ENCODE results near the gene PPP2R3A.

GRCh38 chr3:135924506-135924905, 41.0 kb upstream of the PPP2R3A start:
- TF ChIP-seq EZH2 (IDR thresholded peaks at IDR 0.05; ENCODE audit: insufficient read depth, poor library complexity, severe bottlenecking): no peak
- TF ChIP-seq EZH2phosphoT487 (IDR thresholded peaks at IDR 0.05; ENCODE audit: insufficient read depth, low read depth): no peak

Measured in GM23248 (cell line).